A549 (cell line): ENCODE measurements around the gene BCL6B. TPM values are rescaled to one million over a fixed set of nuclear protein-coding genes. Genes with fewer than 3 reads are reported as not detected.

ENCODE experiments used
- ATOH8 ChIP-seq: fragments of 250-450 bp; sonication (Bioruptor Pico); IDR thresholded peaks from 2 replicates; pipeline ENCODE4 v1.5.0; 2020; ENCODE audit warnings: low read depth, mild to moderate bottlenecking, moderate library complexity
- CBX2 ChIP-seq: fragments of 200-600 bp; sonication (generic); IDR thresholded peaks from 2 replicates; pipeline ENCODE4 v1.6.1; 2016; ENCODE audit warnings: low read depth, mild to moderate bottlenecking, borderline replicate concordance
- CHD2 ChIP-seq: fragments of 150-350 bp; IDR thresholded peaks from 2 replicates; pipeline ENCODE4 v1.6.1; 2014; ENCODE audit warnings: low read length; ENCODE audit not compliant: partially characterized antibody
- CTCF ChIP-seq: fragments of >200 bp; sonication (Bioruptor Twin); formaldehyde crosslinking; IDR thresholded peaks from 3 replicates; pipeline ENCODE4 v1.5.1; 2016
- EHF ChIP-seq: fragments of 250-450 bp; sonication (Bioruptor Pico); IDR thresholded peaks from 2 replicates; pipeline ENCODE4 v1.5.0; 2020; ENCODE audit warnings: mild to moderate bottlenecking
- HES2 ChIP-seq: fragments of >200 bp; sonication (Bioruptor Twin); formaldehyde crosslinking; IDR thresholded peaks from 2 replicates; pipeline ENCODE4 v1.6.1; 2016
- HEYL ChIP-seq: fragments of 250-450 bp; sonication (Bioruptor Pico); IDR thresholded peaks from 2 replicates; pipeline ENCODE4 v1.8.0; 2021; ENCODE audit warnings: mild to moderate bottlenecking, moderate library complexity
- HOXB13 ChIP-seq: fragments of 250-450 bp; sonication (Bioruptor Pico); IDR thresholded peaks from 2 replicates; pipeline ENCODE4 v1.5.0; 2020; ENCODE audit warnings: low read depth, mild to moderate bottlenecking, moderate library complexity
- JUN ChIP-seq, 2 experiments: fragments of >200 bp; sonication (Bioruptor Twin); formaldehyde crosslinking; IDR thresholded peaks; 2 replicates in 1 of 2; 3 replicates in 1 of 2; pipeline ENCODE4 v1.6.1; 2016 to 2017
- JUNB ChIP-seq: fragments of >200 bp; sonication (Bioruptor Twin); formaldehyde crosslinking; IDR thresholded peaks from 2 replicates; pipeline ENCODE4 v1.6.1; 2016
- KDM5A ChIP-seq: fragments of 200-600 bp; sonication (generic); IDR thresholded peaks from 2 replicates; pipeline ENCODE4 v1.6.1; 2016; ENCODE audit warnings: antibody characterized with exemption, mild to moderate bottlenecking
- MAFK ChIP-seq: fragments of 450-650 bp; IDR thresholded peaks from 2 replicates; pipeline ENCODE4 v1.6.1; 2014; ENCODE audit not compliant: partially characterized antibody
- PBX3 ChIP-seq: IDR thresholded peaks from 2 replicates; pipeline ENCODE4 v1.6.1; 2012
- POLR2A ChIP-seq: IDR thresholded peaks from 2 replicates; pipeline ENCODE4 v1.6.1; 2012; ENCODE audit warnings: mild to moderate bottlenecking, low read length
- RAD21 ChIP-seq, 2 experiments: fragments of >200 bp in 1 of 2; sonication (Bioruptor Twin) in 1 of 2; formaldehyde crosslinking in 1 of 2; IDR thresholded peaks in 1 of 2; conservative IDR thresholded peaks in 1 of 2; 2 replicates in 1 of 2; 3 replicates in 1 of 2; pipeline ENCODE4 v1.6.1; 2012 to 2018; ENCODE audit warnings: inconsistent platforms in 1 of 2
- REST ChIP-seq: fragments of 200-600 bp; sonication (generic); IDR thresholded peaks from 2 replicates; pipeline ENCODE4 v1.6.1; 2016; ENCODE audit warnings: antibody characterized with exemption, mild to moderate bottlenecking, moderate library complexity
- RNF2 ChIP-seq: fragments of 200-600 bp; sonication (generic); IDR thresholded peaks from 2 replicates; pipeline ENCODE4 v1.6.1; 2016; ENCODE audit warnings: low read depth, mild to moderate bottlenecking, antibody characterized with exemption, moderate library complexity, borderline replicate concordance
- TFCP2L1 ChIP-seq: fragments of 250-450 bp; sonication (Bioruptor Pico); IDR thresholded peaks from 2 replicates; pipeline ENCODE4 v1.5.0; 2021; ENCODE audit warnings: mild to moderate bottlenecking
- ZC3H11A ChIP-seq: fragments of 450-650 bp; IDR thresholded peaks from 2 replicates; pipeline ENCODE4 v1.6.1; 2014; ENCODE audit warnings: antibody characterized with exemption, mild to moderate bottlenecking
- ZNF302 ChIP-seq: fragments of 250-450 bp; sonication (Bioruptor Pico); IDR thresholded peaks from 2 replicates; pipeline ENCODE4 v1.9.0; 2021; ENCODE audit warnings: inconsistent platforms, mild to moderate bottlenecking, moderate library complexity
- polyA plus RNA-seq, 4 experiments: library from polyadenylated mRNA; depleted of rRNA in 3 of 4; stranded (reverse); fragments of >200 nt; fragmentation: RNase III in 1 of 4; extraction: RNeasy Plus Mini Kit Qiagen cat#74134 plus additional on column Dnase treatment in 1 of 4; gene quantifications; 2 replicates in 3 of 4; 3 replicates in 1 of 4; pipeline ENCODE4 v1.2.3, GENCODE V29; 2011 to 2017

Gene BCL6B
- polyA plus RNA-seq, 2 of the 4 experiments (the other 2 are of a cell fraction): 0.04 TPM; not detected in 1

GRCh38 chr17:7060165-7060891, 37.5 kb downstream of the BCL6B start (continued):
- TF ChIP-seq JUN (IDR thresholded peaks at IDR 0.05) (peak; percentile 90 to 92; a peak in 4 of 5 replicates), JUNB (peak; percentile 99), MAFK (peak; percentile 76), CHD2 (no peak), RAD21 (conservative IDR thresholded peaks at IDR 0.05 in 1 of 2, IDR thresholded peaks at IDR 0.05 in 1 of 2) (peak; percentile 7 to 29; a peak in 2 of 5 replicates), CTCF (no peak), TFCP2L1 (CRISPR knock-in tag) (no peak), HOXB13 (no peak), RNF2 (no peak), ZC3H11A (no peak), POLR2A (no peak), PBX3 (peak; percentile 66; the same call in 1 of the 2 replicates), HEYL (CRISPR knock-in tag) (no peak), EHF (CRISPR knock-in tag) (no peak), ATOH8 (CRISPR knock-in tag) (no peak), REST (no peak), KDM5A (no peak), HES2 (no peak), CBX2 (no peak), ZNF302 (no peak)
- TF ChIP-seq, all 56 proteins: peak for 13
